Karpas-422 (cell line): ENCODE measurements around the gene PNPLA4. TPM values are rescaled to one million over a fixed set of nuclear protein-coding genes. Genes with fewer than 3 reads are reported as not detected.

Experiments
- small RNA-seq: library from RNA; depleted of rRNA; stranded (forward); fragments of <200 nt; gene quantifications from one replicate; pipeline ENCODE3, GENCODE V24; 2014
- total RNA-seq: library from RNA; depleted of rRNA; stranded (reverse); fragments of >200 nt; shearing (Covaris generic); gene quantifications from 2 replicates; pipeline ENCODE4 v1.2.3, GENCODE V29; 2014; ENCODE audit warnings: low replicate concordance; rRNA removed

Gene PNPLA4
- total RNA-seq, 1 experiment from 2014 or later: 54.9 TPM

Small RNAs within 50 kb of the gene (small RNA-seq; reads per million reads assigned to genes)
- not detected for gene AC005296.1

Other genes starting within 250 kb of the PNPLA4 start
- gene VCX, start 84.2 kb downstream of the PNPLA4 start, total RNA-seq: not detected in 2 replicates
- gene VCX2, start 243.9 kb upstream of the PNPLA4 start, total RNA-seq: not detected in 2 replicates